Tongue (tissue), 2 donors: ENCODE measurements around the gene CERS6. TPM values are rescaled to one million over a fixed set of nuclear protein-coding genes. Genes with fewer than 3 reads are reported as not detected.
A peak's percentile ranks its signal among the peaks of the same experiment; 100 is the strongest.

Experiments used
- DNase-seq: peaks from one replicate; pipeline ENCODE4 v3.0.0-alpha.2; 2015
- total RNA-seq: library from RNA; depleted of rRNA; stranded (reverse); fragments of >200 nt; gene quantifications from one replicate; pipeline ENCODE4 v1.2.3, GENCODE V29; 2014

The CERS6 gene
- total RNA-seq, 1 donor from 2014 or later: 49.6 TPM

- peak; percentile 45 for DNase-seq
Observed at GRCh38 chr2:168673265-168674189, 217.5 kb downstream of the CERS6 start.

DNA sequence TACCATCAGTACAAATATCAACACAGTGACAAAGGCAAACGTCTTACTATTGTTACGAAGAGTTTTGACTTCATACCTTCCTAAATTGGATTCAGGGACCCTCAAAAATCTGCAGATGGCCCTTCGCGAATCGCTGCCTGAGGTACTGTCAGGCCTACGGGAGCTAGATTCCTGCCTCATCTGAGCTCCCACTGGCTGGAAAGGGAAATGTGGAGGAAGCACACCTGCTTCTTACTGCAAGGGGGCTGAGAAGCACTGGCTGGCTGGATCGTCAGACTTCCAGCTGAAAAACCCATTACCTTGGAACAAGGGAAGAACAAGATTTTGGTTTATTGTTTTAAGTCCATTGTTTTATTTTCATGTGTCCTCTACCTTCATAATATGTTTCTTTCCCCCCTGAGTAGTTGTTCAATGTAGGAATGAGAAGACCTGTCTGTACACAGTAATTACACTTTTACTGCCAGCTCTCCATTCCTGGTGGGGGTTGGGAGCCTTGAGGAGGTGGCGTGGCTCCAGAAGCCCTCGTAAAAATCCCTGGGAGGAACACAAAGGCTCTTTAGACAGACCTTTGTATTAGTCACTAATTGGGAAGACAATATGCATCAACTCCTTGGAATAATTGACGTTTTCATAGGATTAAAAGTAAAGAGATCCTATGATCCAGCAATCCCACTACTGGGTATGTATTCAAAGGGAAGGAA lies 222.2 kb downstream of the CERS6 start:
- DNase-seq: no peak

GRCh38 chr2:168679081-168679480 lies 223.0 kb downstream of the CERS6 start:
- no peak for DNase-seq

GRCh38 chr2:168679741-168680310 lies 223.8 kb downstream of the CERS6 start:
- no peak for DNase-seq

- no peak for DNase-seq
Observed at GRCh38 chr2:168683996-168684395, 227.9 kb downstream of the CERS6 start.

GRCh38 chr2:168684921-168685599 lies 229.0 kb downstream of the CERS6 start:
- DNase-seq: no peak

- no peak for DNase-seq
Observed at GRCh38 chr2:168685600-168686451, 229.8 kb downstream of the CERS6 start.

DNA sequence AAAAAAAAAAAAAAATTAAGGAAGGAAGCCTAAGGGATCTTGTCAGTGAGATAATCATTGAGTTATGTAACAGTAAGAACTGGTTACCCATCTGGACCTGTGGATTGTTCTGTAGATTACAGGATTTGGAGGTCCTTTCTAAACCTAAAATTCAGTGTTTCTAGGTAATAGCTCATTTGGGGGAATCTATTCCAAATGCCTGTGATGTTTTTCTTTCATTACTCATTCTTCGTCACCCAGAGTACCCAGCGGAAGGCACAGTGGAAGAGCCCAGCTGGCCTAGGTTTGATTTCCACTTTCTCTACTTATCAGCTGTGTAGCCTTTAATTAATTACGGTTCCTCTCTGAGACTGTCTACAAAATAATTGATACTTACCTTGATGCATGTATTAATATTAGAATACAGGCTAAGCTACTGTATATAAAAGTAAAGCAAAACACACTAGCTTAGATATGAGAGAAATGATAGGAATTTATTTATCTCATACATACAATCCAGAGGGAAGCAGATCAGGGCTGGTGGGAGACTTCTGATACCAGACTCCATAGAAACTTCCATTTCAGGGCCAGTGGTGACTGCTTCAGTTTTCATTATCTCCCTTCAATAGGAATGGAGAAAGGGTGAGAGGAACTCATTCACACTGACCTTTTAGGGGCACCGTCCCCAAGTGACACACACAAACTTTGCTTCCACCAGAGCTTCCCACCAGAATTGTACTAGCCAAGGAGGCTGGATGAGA lies 230.6 kb downstream of the CERS6 start:
- DNase-seq: no peak

DNA sequence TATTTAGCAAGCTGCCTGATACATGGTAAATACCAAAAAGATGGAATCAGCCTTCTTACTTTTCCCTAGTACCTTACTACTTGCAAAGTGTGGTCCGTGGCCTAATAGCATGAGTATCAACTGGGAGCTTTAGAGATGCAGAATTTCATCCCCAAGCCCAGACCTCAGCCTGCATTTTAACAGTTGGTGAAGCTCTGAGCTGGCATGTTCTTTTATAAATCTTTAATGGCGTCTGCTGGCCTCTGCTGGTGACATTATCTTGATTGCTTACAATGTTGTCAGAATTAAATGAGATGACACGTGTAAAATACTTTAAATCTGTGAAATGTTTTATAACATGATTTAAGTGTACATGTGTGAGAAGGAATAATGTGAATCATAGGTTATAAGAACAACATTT lies 231.2 kb downstream of the CERS6 start:
- DNase-seq: peak; percentile 46

GRCh38 chr2:168690381-168690885 lies 234.4 kb downstream of the CERS6 start:
- no peak for DNase-seq

- no peak for DNase-seq
Observed at GRCh38 chr2:168691221-168691620, 235.1 kb downstream of the CERS6 start.

DNA sequence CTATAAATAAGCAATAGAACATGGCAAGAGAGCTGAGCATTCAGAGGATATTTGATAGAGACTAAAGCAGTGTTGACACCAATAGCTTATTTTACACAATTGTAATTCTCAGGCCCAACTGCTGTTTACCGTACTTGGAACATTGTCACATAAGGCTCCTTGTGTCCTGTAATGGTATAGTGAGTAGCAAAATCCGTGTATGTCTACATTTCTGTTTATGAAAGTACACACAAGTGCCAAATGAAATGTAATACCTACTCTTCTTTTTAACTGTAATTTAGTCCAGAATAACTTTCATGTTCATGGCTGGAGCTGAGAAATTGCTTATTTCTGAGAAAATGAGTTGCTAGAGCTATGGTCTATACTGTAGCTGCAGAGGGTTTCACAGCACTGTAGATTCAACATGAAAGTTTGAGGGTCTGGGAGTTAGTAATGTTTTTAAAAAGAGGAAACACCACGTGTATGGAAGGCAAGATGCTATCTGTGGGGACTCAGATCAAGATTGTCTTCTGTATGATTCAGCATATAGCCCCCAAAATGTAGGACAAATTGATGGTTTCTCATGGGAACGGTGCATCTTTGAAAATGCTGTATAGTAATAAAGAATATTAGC lies 236.2 kb downstream of the CERS6 start:
- DNase-seq: no peak

DNA sequence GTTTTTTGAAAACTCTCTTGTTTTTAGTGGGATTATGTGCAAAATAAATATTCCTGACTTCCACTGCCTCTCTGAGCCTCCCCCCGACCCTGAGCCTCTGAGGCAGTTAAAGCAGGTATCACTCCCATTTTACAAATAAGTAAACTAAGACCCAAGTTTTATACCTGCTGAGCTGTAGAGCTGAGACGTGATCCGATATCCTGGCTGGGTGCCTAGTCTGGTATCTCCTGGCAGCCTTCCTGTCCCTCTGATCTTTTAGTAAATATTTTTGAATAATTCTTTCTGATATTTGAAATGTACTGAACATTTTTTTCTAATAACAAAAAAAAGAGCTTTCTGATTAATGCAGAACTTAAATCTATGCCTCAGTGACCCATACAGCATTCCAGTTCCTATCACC lies 238.1 kb downstream of the CERS6 start:
- DNase-seq: no peak

GRCh38 chr2:168694866-168695265 lies 238.8 kb downstream of the CERS6 start:
- no peak for DNase-seq

DNA sequence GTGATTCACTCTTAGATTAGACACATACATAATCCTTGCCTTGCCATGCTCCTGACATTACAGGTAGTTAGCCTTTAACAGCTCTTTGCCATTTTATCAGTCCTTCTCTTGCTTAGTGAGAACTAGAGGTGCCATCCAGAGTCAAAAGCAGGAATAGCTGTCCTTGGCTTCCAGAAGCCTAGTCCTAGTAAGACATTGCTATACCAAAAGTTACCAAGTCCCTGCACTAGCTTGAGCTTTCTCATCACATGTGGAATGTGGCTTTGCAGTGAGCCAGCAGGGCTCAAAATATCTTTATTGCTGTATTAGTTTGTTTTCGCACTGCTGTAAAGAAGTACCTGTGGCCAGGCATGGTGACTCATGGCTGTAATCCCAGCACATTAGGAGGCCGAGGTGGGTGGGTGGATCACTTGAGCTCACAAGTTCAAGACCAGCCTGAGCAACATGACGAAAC lies 241.6 kb downstream of the CERS6 start:
- no peak for DNase-seq

GRCh38 chr2:168698969-168699368 lies 242.9 kb downstream of the CERS6 start:
- DNase-seq: peak; percentile 30

DNA sequence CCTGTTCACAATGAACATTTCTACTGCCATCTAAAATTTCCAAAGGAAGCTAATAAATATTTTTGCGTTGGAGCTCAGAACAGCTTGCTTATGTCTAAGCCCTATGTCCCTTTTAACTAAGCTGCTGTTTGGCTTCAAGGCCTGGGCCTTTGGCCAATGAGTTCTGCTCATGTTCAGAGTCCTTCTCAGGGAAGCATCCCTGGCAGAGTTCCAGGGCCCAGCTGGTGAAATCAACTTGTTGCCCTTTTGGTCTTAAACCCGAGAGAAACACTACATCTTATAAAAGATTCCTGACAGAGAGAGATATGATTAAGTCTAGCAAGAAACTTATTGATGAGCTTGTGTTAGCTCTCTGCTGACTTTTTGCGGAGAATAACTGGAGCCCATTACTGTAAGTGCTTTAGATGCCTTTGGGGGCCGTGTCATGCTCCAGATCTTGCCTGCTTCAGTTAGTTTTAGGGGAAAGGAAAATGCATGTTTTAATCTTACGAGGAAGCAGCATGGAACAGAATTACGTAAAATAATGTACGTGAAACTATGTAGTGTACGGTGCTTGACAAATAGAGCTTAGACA lies 243.9 kb downstream of the CERS6 start:
- peak; percentile 97 for DNase-seq

DNA sequence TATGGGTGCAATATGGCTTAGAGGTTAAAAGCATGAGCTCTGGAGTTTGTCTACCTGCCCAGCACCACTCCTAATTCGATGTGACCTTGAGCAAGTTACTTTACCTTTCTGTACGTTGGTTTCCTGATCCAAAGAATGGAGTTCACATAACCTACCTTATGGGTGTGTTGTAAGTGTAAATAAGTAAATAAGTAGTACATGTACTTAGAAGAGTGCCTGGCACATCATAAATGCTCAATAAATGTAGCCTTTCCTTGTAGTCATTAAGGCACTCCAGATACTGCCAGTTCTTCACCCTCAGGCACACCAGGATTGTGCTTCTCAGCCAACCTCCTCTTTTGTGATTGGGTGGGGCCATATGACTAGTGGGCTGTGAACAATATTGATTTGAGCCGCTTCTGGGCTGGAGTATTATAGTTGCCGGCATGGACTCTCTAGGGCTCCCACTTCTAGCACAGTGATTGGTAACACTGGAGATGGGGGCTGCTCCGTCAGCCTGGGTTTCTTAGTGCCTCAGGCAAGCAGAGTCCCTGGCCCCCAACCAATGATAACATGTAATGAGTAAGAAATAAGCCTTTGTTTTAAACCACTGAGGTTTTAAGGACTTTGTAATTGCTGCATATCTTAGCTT lies 244.7 kb downstream of the CERS6 start:
- peak; percentile 24 for DNase-seq

GRCh38 chr2:168702579-168702978 lies 246.5 kb downstream of the CERS6 start:
- DNase-seq: no peak
